AG09319 (cell line): ENCODE data around the gene CNNM2.

Source experiments
- DNase-seq: peaks from one replicate; pipeline ENCODE4 v3.0.0-alpha.2; 2010; ENCODE audit warnings: low read depth; ENCODE audit errors: extremely low read depth
- CTCF ChIP-seq: IDR thresholded peaks from 2 replicates; pipeline ENCODE4 v1.5.1; 2011; ENCODE audit warnings: low read depth, mild to moderate bottlenecking, inconsistent platforms, low read length, moderate library complexity

Gene CNNM2

GRCh38 chr10:102880256-102880655 is 37.8 kb upstream of the CNNM2 start:
- no peak for TF ChIP-seq CTCF
- no peak for DNase-seq

- TF ChIP-seq CTCF, result no peak
- DNase-seq, result no peak
Measured at GRCh38 chr10:102888048-102888447, 30.0 kb upstream of the CNNM2 start.

GRCh38 chr10:102894466-102895213 is 23.5 kb upstream of the CNNM2 start:
- no peak for DNase-seq
- no peak for TF ChIP-seq CTCF

- no peak for TF ChIP-seq CTCF
- no peak for DNase-seq
Measured at GRCh38 chr10:102900006-102900405, 18.1 kb upstream of the CNNM2 start.

- TF ChIP-seq CTCF, result no peak
- DNase-seq, result no peak
Measured at GRCh38 chr10:102904346-102904745, 13.7 kb upstream of the CNNM2 start.

- no peak for TF ChIP-seq CTCF
Measured at GRCh38 chr10:102906507-102906906, 11.6 kb upstream of the CNNM2 start.

GRCh38 chr10:102914781-102915180 is 3.3 kb upstream of the CNNM2 start:
- no peak for TF ChIP-seq CTCF
- DNase-seq, result no peak

More at GRCh38 chr10:102906507-102906906, 11.6 kb upstream of the CNNM2 start:
- DNase-seq, result no peak
